ENCODE results near the gene CKM. TPM values are rescaled to one million over a fixed set of nuclear protein-coding genes. Genes with fewer than 3 reads are reported as not detected.

CKM gene
- total and polyA plus RNA-seq, 2 donors (not counting 3 experiments of a cell fraction or from before 2014, with no cell fraction given) = not detected

DNA sequence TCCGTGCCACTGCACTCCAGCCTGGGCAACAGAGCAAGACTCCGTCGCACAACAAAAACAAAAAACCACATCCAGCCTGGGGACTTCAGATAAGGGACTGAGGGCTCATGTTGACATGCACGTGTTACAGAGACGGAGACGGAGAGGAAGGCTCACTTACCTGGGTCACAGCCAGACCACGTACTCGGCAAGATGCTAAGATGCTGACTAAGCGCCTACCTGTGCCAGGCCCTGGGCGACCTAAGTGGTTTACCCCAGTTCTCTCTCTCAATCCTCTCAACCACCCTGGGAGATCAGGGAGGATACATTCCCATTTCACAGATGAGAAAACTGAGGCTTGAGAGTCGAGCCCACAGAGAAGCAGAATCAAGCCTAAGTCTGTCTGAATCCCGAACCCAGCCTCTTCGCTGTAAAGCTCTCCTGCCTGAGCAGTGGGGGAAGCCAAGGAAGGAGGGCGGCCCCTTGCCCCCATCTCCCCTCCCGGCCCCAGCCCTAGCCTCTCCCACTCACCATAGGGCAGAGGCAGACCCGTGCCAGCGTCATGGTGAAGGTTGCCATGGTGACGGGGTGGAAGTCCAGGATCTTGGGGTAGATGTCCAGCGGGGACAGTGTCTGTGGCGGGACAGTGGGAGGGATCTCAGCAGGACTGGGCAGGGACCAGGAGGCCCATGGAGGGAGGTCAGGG is 34.2 kb upstream of the CKM start:
- no peak overlapping the region for H3K4me3 ChIP-seq (replicated peaks in 1 of 3; ENCODE audit: insufficient read depth in 1 of 3, low read depth in 1 of 3, low read length in 3 of 3)
- H3K36me3 ChIP-seq (ENCODE audit: control insufficient read depth in 2 of 2, extremely low read depth in 1 of 2, insufficient read depth in 2 of 2, low read length in 2 of 2) = peaks cover 7 to 42% of the 10 kb centered on the region in 2 experiments
- H3K27ac ChIP-seq (ENCODE audit: insufficient read depth, low read depth, low read length) = no peak overlapping the region
- no TSS peak for BruUV-seq (replicated peaks)
- no peak overlapping the region for H3K4me2 ChIP-seq (ENCODE audit: insufficient read depth, low read length)
- no peak for FAIRE-seq
- no peak overlapping the region for H2AFZ ChIP-seq (ENCODE audit: low read depth, low read length)
- no peaks in the 10 kb centered on the region for H3K79me2 ChIP-seq (ENCODE audit: control insufficient read depth, insufficient read depth, low read length)
- TF ChIP-seq EZH2 (IDR thresholded peaks at IDR 0.05; ENCODE audit: borderline replicate concordance, low read depth, low read length, severe bottlenecking) (no peak), POLR2AphosphoS5 (IDR thresholded peaks at IDR 0.05; ENCODE audit: insufficient read depth, low read depth, low read length) (no peak), POLR2A (IDR thresholded peaks at IDR 0.05; ENCODE audit: low read depth, low read length) (no peak), FOS (IDR thresholded peaks at IDR 0.05; ENCODE audit: borderline replicate concordance, insufficient read depth, low read length) (no peak), MYC (IDR thresholded peaks at IDR 0.05; ENCODE audit: low read depth, low read length) (no peak)
- TF ChIP-seq, protein P1, sequence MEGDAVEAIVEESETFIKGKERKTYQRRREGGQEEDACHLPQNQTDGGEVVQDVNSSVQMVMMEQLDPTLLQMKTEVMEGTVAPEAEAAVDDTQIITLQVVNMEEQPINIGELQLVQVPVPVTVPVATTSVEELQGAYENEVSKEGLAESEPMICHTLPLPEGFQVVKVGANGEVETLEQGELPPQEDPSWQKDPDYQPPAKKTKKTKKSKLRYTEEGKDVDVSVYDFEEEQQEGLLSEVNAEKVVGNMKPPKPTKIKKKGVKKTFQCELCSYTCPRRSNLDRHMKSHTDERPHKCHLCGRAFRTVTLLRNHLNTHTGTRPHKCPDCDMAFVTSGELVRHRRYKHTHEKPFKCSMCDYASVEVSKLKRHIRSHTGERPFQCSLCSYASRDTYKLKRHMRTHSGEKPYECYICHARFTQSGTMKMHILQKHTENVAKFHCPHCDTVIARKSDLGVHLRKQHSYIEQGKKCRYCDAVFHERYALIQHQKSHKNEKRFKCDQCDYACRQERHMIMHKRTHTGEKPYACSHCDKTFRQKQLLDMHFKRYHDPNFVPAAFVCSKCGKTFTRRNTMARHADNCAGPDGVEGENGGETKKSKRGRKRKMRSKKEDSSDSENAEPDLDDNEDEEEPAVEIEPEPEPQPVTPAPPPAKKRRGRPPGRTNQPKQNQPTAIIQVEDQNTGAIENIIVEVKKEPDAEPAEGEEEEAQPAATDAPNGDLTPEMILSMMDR (IDR thresholded peaks at IDR 0.05; ENCODE audit: extremely low read depth in 1 of 2, insufficient read depth in 1 of 2, low read depth in 1 of 2, low read length in 2 of 2) = no peak
- no peak overlapping the region for H3K9ac ChIP-seq (replicated peaks; ENCODE audit: extremely low read depth, insufficient read depth, low read length)
- no peaks in the 10 kb centered on the region for H3K9me3 ChIP-seq (replicated peaks; ENCODE audit: control insufficient read depth, insufficient read depth, low read length)
- H4K20me1 ChIP-seq (replicated peaks; ENCODE audit: control insufficient read depth, extremely low read depth, insufficient read depth, low read length) = no peaks in the 10 kb centered on the region
- no peaks in the 10 kb centered on the region for H3K27me3 ChIP-seq (ENCODE audit: control insufficient read depth in 2 of 2, insufficient read depth in 2 of 2, low read length in 2 of 2)
- H3K9me1 ChIP-seq (replicated peaks; ENCODE audit: control insufficient read depth, extremely low read depth, insufficient read depth, low read length) = no peaks in the 10 kb centered on the region
- dilution Hi-C loops (cut with MboI; ENCODE audit: extremely low pct_ligation_motif_present, low sequenced_read_pairs) = no loop called here
- DNase-seq (ENCODE audit: low read depth, low spot score) = no peak
- intact Hi-C loops (cut with micrococcal nuclease) = no loop called here
- CTCF ChIA-PET = no interaction called here
- no peaks in the 10 kb centered on the region for H3K4me1 ChIP-seq (ENCODE audit: control insufficient read depth, extremely low read depth, insufficient read depth, low read length)
- POLR2A ChIA-PET = no interaction called here
